Measurements from ENCODE around the gene LMF1.

- TF ChIP-seq ZNF274 (IDR thresholded peaks at IDR 0.05; ENCODE audit: low read depth, low read length) (no peak), YY1 (IDR thresholded peaks at IDR 0.05; ENCODE audit: insufficient read depth, insufficient read length) (no peak)
These were observed 41.4 kb upstream of the LMF1 start for GRCh38 chr16:1012135-1012534.
